LoVo (cell line): Measurements from ENCODE around the gene BRCC3.
A peak's percentile ranks its signal among the peaks of the same experiment; 100 is the strongest.
"Not testable (repeated sequence)": the region's sequence is repeated elsewhere in the genome, so short reads cannot be mapped to it uniquely, and the experiment has no call there.

Source experiments
- DNase-seq: peaks from one replicate; pipeline ENCODE4 v3.0.0-alpha.2; 2016; ENCODE audit warnings: low spot score

The BRCC3 gene

DNA sequence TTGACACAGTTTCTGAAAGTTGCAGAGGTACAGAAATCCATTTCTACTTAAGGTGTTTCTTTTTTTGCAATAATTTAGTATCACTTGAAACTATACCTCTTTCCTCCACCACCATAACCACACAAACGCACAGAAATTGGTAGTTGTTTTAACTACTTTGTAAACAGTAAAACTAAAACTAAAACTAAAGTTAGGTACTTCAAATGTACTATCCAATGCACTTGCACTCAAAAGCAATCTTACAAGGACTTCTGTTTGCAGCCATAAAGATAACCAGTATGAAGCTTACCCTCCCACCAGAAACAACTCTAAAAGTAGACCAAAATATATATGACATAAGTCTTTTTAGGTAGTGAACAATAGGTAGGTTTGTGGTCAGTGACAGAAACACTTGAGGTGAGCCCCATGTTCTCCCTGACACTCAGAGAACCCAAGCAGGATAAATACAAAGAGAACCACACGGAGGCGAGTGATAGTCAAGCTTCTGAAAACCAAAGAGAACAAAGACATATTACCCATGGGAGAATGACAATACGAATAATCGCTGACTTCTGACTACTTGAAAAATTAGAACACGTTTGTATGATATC lies 72.7 kb downstream of the BRCC3 start:
- no peak for DNase-seq

DNA sequence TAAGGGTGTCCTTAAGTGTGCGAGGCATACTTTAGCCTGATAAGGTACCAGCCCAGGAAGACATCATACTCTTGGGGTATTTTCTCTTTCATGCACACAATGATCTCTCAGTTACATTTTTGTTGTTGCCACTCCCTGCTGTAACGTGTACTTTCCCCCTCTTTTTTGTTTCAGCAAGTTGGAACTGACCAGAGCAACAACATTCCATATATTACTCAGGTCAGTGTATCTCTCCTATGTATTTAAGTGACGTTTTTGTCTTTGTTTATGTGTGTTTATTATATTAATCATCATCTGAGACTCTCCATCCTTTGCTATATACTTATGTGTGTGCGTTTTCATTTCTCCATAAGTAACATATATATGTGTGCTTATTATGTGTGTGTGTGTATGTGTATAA lies 73.6 kb downstream of the BRCC3 start:
- no peak for DNase-seq

- DNase-seq = not testable (repeated sequence)
These were observed 76.3 kb downstream of the BRCC3 start for GRCh38 chrX:155147612-155148011.

GRCh38 chrX:155148166-155148565 lies 76.9 kb downstream of the BRCC3 start:
- DNase-seq = not testable (repeated sequence)

- peak; percentile 1 for DNase-seq
These were observed 77.6 kb downstream of the BRCC3 start for GRCh38 chrX:155148724-155149537.

- no peak for DNase-seq
These were observed 98.6 kb downstream of the BRCC3 start for GRCh38 chrX:155169881-155170280.
